Activated T-helper 1 cell treated with anti-CD3 and anti-CD28 coated beads, Interleukin-2, amount 50 U/mL, for 16 hours (primary cell): ENCODE measurements around the gene CNGA4.
"Not testable (repeated sequence)": the region's sequence is repeated elsewhere in the genome, so short reads cannot be mapped to it uniquely, and the experiment has no call there.

ENCODE experiments used
- DNase-seq, 2 donors: peaks; one replicate each; pipeline ENCODE4 v3.0.0-alpha.2; 2020; ENCODE audit warnings: low read depth in 1 of 2, low spot score in 1 of 2

Gene CNGA4

GRCh38 chr11:6258571-6259081 lies 19.7 kb downstream of the CNGA4 start:
- no peak for DNase-seq

GRCh38 chr11:6260207-6260726 lies 21.4 kb downstream of the CNGA4 start:
- no peak for DNase-seq

GRCh38 chr11:6263662-6264061 lies 24.8 kb downstream of the CNGA4 start:
- no peak for DNase-seq

- no peak for DNase-seq
Measured at GRCh38 chr11:6268820-6269219, 29.9 kb downstream of the CNGA4 start.

GRCh38 chr11:6269994-6270393 lies 31.1 kb downstream of the CNGA4 start:
- no peak for DNase-seq

GRCh38 chr11:6270584-6271246 lies 31.8 kb downstream of the CNGA4 start:
- DNase-seq, result no peak

GRCh38 chr11:6271598-6271997 lies 32.7 kb downstream of the CNGA4 start:
- DNase-seq, result no peak

- no peak for DNase-seq
Measured at GRCh38 chr11:6273188-6273587, 34.3 kb downstream of the CNGA4 start.

- DNase-seq, result not testable (repeated sequence)
Measured at GRCh38 chr11:6280809-6281208, 41.9 kb downstream of the CNGA4 start.

GRCh38 chr11:6283453-6284023 lies 44.6 kb downstream of the CNGA4 start:
- DNase-seq, result no peak

- no peak for DNase-seq
Measured at GRCh38 chr11:6284250-6284649, 45.4 kb downstream of the CNGA4 start.

- no peak for DNase-seq
Measured at GRCh38 chr11:6285019-6285418, 46.1 kb downstream of the CNGA4 start.
